NCI-H82 treated with DMSO at 0.1 percent for 48 hours (cell line): Measurements from ENCODE around the gene RIF1.

ENCODE experiments used
- DNase-seq: peaks from one replicate; lab custom pipeline; 2025; ENCODE audit not compliant: unreplicated experiment; lab: John Stamatoyannopoulos, UW

Gene RIF1

GRCh38 chr2:151518802-151519201, 109.1 kb downstream of the RIF1 start:
- no peak for DNase-seq

GRCh38 chr2:151520976-151521375, 111.3 kb downstream of the RIF1 start:
- DNase-seq = no peak

GRCh38 chr2:151522556-151522955, 112.9 kb downstream of the RIF1 start:
- DNase-seq = no peak

- no peak for DNase-seq
These were observed 114.1 kb downstream of the RIF1 start for GRCh38 chr2:151523850-151524249.

- DNase-seq = no peak
These were observed 116.2 kb downstream of the RIF1 start for GRCh38 chr2:151525821-151526373.

- no peak for DNase-seq
These were observed 116.9 kb downstream of the RIF1 start for GRCh38 chr2:151526572-151527090.
